HT1080 (cell line): ENCODE data around the gene ESPN. TPM values are rescaled to one million over a fixed set of nuclear protein-coding genes. Genes with fewer than 3 reads are reported as not detected.
"Not testable (repeated sequence)": the region's sequence is repeated elsewhere in the genome, so short reads cannot be mapped to it uniquely, and the experiment has no call there.

Source experiments
- DNase-seq: peaks from one replicate; pipeline ENCODE4 v3.0.0-alpha.2; 2015; ENCODE audit warnings: low read depth
- total RNA-seq: library from RNA; depleted of rRNA; stranded (reverse); fragments of >200 nt; shearing (Covaris generic); gene quantifications from 2 replicates; pipeline ENCODE4 v1.2.3, GENCODE V29; 2014

ESPN gene
- total RNA-seq, 1 experiment from 2014 or later: not detected

DNA sequence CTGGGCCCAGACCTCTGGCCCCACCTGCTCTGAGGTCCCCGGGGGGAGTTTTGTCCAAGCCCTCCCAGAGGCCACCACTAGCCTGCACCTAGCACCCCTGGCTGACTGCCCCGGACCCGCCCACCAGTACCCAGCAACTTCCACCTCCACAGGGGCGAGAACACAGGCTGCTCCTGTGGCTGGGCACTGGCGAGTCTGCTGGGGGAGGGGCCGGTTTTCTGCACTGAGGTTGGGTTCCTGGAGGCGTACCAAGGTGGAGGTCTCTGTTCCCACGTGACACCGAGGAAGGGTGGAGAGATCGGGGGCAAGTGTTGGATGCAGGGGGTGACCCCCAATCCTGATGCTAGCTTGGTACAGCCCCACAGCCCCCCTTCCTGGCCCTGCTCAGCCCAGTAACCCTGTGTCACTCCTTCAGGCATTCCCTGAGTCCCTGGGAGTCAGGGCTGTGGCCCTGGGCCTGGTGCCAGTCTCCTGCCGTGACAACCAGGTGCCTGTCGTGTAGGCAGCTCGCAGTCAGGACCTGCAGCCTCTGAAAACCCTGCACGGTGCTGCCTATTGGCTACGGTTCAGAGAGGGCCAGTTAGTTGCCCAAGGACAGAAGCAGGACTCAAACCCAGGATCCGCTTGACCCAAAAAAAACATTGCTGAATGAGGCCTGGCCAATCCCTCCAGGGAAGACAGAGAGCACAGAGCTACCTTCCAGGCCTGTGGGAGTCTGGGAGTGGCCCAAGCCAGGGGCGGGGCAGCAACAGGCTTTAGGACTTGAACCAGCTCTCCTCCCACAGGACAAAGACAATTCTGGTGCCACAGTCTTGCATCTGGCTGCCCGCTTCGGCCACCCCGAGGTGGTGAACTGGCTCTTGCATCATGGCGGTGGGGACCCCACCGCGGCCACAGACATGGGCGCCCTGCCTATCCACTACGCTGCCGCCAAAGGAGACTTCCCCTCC, 3.1 kb downstream of the ESPN start:
- no peak for DNase-seq

DNA sequence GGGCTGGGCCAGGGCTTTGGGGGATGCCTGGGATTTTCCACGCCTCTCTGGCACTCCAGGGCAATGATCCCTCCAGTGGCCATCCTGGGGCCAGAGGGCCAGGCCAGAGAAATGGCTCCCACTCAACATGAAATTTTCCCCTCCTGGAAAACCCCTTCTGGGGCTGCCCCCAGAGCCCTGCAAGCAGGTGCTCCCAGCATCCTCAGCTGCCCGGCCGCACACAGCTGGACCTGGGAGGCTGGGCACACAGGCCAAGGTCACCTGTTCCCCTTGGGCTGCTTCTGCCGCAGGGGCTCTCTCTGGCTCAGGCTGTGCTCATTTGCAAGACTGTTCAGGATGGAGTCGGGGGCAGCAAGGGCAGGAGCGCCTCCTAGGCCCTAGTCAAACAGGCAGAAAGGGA, 3.9 kb downstream of the ESPN start:
- not testable (repeated sequence) for DNase-seq

DNA sequence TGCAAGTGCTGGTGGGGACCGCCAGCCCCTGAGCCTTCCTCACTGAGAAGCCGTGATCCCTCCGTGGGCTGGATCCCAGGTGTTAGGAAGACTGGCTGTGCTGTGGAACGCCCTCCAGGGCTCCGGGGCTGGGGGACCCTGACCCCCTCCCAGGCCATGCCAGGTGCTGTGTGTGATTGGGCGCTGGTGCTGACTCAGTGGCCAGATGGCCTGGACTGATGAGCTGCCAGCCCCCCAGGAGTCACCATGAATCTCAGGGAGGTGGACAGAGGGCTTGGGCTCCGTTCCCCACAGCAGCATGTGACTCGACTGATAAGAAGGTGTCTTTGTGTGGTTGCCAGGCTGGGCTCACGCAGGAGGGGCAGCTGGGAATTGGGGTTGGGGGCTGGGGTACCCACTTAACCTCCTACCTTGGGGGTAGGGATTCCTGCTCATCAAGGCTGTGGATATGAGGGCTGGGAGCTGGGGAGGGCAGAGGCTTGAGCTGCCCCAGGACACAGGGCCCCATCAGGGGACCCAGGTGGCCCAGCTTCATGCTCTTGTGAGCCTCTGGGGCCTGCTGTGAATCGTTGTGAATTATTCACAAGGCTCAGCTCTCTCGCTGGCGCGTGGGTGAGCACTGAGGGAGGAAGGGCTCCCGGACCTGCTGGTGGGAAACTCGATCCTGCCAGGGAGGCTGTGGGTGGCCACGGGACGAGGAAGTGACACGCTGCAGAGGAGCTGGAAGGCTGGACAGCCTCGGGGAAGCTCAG, 5.3 kb downstream of the ESPN start:
- DNase-seq: not testable (repeated sequence)

GRCh38 chr1:6431645-6432579, 7.3 kb downstream of the ESPN start:
- DNase-seq: not testable (repeated sequence)

DNA sequence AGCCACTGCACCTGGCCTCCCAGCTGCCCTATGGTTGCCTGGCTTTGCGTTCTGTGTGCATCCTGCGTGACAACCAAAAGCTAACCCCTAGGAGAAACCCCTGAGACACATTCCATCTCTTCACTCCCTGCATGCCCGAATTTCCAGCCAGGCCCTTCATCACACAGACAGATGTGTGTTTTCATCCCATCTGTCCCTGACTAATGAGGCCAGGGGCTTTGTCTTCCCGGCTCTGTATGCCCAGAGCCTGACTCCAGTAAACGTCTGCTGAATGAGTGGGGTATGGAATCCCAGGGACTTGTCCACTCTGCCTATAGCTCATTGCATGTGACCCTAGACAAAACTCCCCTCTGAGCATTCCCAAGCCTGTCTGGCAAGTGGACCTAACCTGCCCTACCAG, 9.6 kb downstream of the ESPN start:
- DNase-seq: no peak

DNA sequence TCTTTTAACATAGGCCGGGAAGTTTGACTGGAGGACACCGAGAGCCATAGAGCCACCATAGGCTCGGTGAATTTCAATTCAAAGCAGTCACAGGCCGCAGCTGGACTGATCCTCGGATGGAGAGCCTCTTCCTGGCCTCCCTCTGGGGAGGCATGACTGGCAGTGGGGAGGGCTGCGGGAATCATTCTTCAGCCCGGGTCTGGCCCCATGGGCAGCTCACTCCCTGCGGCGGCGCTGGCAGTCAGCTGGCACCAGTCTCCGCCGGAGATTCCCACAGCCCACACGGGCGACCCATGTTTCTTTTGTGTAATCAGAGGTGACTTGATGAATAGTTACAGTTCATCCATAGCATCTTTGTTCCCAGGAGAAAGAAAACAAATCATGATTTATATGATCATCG, 10.6 kb downstream of the ESPN start:
- DNase-seq: no peak

GRCh38 chr1:6435547-6435946, 11.0 kb downstream of the ESPN start:
- DNase-seq: no peak

DNA sequence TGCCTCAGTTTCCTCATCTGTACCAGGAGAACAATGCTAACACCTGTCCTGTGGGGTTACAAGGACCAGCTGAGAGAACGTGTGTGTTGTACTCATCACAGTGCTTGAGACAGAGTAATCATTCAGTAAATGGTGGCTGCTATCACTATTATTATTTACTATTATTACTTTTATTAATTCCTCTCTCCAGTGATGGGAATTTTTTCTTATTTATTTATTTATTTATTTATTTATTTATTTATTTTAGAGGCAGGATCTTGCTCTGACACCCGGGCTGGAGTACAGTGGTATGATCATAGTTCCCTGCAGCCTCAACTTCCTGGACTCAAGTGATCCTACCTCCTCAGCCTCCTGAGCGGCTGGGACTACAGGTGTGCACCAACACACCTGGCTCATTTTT, 11.7 kb downstream of the ESPN start:
- not testable (repeated sequence) for DNase-seq

- peak; percentile 55 for DNase-seq
Observed at GRCh38 chr1:6437012-6437700, 12.6 kb downstream of the ESPN start.

DNA sequence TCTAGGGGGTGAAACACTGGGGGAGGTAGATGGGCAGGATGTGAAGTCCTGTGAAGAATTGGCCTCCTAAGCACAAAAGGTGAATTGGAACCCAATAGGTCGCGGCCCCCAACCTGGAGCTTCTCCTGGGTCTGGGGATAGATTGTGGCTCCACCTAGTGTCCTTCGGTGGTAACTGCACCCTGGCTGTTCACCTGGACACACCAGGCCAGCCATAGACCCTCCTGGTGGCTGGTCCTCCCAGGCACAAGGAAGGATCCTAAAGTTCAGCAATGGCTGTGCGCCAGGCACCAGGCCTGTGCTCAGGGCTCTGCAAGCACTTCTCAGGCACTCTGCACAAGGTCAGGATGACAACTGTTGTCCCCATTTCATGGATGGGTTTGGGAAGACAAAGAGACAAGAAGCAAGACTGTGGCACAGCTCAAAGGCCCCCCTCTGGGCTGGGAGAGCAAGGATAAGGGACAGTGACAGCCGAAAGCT, 13.5 kb downstream of the ESPN start:
- DNase-seq: peak; percentile 69

GRCh38 chr1:6440198-6441126, 15.9 kb downstream of the ESPN start:
- DNase-seq: no peak

DNA sequence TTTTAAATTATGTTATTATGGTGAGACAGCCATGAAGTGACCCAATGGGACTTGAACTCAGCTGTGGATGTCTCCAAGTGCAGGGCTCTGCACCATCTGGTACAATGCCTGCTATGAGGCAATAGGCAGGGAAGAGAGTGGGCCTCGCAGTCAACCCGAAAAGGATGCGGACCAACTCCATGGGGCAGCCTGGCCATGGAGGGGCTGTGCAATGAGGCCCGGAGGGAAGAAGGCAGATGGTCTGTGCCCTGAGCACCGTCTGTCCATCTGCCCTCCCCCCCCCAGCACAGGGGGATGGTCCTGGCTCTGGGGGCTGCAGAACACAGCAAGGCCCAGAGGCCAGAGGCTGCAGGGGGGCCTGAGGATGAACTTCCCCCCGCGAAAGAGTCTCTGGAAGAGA, 17.0 kb downstream of the ESPN start:
- no peak for DNase-seq

GRCh38 chr1:6443339-6444115, 19.0 kb downstream of the ESPN start:
- DNase-seq: no peak

DNA sequence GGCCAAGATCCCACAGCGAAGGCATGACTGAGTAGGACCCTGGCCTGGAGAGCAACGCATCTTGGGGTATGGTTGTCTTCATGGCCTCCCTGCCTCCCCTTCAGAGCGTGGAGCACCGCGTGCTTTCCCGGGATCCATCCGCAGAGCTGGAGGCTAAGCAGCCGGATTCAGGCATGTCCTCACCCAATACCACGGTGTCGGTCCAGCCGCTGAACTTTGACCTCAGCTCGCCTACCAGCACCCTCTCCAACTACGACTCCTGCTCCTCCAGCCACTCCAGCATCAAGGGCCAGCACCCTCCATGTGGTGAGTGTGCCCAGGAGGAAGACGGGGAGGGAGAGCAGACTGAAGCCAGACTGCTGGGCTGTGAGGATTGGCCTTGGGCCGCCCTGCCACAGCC, 19.8 kb downstream of the ESPN start:
- no peak for DNase-seq

GRCh38 chr1:6445062-6445763, 20.6 kb downstream of the ESPN start:
- peak; percentile 40 for DNase-seq

- DNase-seq: not testable (repeated sequence)
Observed at GRCh38 chr1:6445929-6446328, 21.4 kb downstream of the ESPN start.

- DNase-seq: no peak
Observed at GRCh38 chr1:6446665-6447015, 22.1 kb downstream of the ESPN start.
